Activated T-cell treated with anti-CD3 and anti-CD28 coated beads for 24 hours (primary cell): Measurements from ENCODE around the gene OTULIN.

Experiments
- DNase-seq: peaks from one replicate; pipeline ENCODE4 v3.0.0-alpha.2; 2020; ENCODE audit warnings: low read depth

The OTULIN gene

GRCh38 chr5:14696851-14697250 lies 32.3 kb downstream of the OTULIN start:
- DNase-seq = no peak

- no peak for DNase-seq
Observed at GRCh38 chr5:14698495-14698894, 34.0 kb downstream of the OTULIN start.

GRCh38 chr5:14699159-14699558 lies 34.6 kb downstream of the OTULIN start:
- DNase-seq = no peak

- no peak for DNase-seq
Observed at GRCh38 chr5:14699807-14700400, 35.4 kb downstream of the OTULIN start.

- no peak for DNase-seq
Observed at GRCh38 chr5:14700478-14701436, 36.2 kb downstream of the OTULIN start.

- no peak for DNase-seq
Observed at GRCh38 chr5:14701556-14701955, 37.0 kb downstream of the OTULIN start.

- DNase-seq = no peak
Observed at GRCh38 chr5:14702238-14702839, 37.8 kb downstream of the OTULIN start.

GRCh38 chr5:14705556-14705955 lies 41.0 kb downstream of the OTULIN start:
- no peak for DNase-seq

- no peak for DNase-seq
Observed at GRCh38 chr5:14706615-14707021, 42.1 kb downstream of the OTULIN start.

GRCh38 chr5:14707811-14708390 lies 43.4 kb downstream of the OTULIN start:
- no peak for DNase-seq

GRCh38 chr5:14708551-14708950 lies 44.0 kb downstream of the OTULIN start:
- DNase-seq = no peak

GRCh38 chr5:14710313-14710994 lies 45.9 kb downstream of the OTULIN start:
- no peak for DNase-seq

GRCh38 chr5:14712131-14712530 lies 47.6 kb downstream of the OTULIN start:
- no peak for DNase-seq

GRCh38 chr5:14712666-14713065 lies 48.1 kb downstream of the OTULIN start:
- no peak for DNase-seq

- no peak for DNase-seq
Observed at GRCh38 chr5:14713476-14714390, 49.2 kb downstream of the OTULIN start.

GRCh38 chr5:14714706-14715105 lies 50.2 kb downstream of the OTULIN start:
- DNase-seq = no peak

- DNase-seq = no peak
Observed at GRCh38 chr5:14715481-14715880, 51.0 kb downstream of the OTULIN start.

GRCh38 chr5:14716755-14717752 lies 52.5 kb downstream of the OTULIN start:
- DNase-seq = no peak

- no peak for DNase-seq
Observed at GRCh38 chr5:14718778-14719177, 54.3 kb downstream of the OTULIN start.
